ENCODE results near the gene PKHD1. TPM values are rescaled to one million over a fixed set of nuclear protein-coding genes. Genes with fewer than 3 reads are reported as not detected.

PKHD1 gene, protein sequence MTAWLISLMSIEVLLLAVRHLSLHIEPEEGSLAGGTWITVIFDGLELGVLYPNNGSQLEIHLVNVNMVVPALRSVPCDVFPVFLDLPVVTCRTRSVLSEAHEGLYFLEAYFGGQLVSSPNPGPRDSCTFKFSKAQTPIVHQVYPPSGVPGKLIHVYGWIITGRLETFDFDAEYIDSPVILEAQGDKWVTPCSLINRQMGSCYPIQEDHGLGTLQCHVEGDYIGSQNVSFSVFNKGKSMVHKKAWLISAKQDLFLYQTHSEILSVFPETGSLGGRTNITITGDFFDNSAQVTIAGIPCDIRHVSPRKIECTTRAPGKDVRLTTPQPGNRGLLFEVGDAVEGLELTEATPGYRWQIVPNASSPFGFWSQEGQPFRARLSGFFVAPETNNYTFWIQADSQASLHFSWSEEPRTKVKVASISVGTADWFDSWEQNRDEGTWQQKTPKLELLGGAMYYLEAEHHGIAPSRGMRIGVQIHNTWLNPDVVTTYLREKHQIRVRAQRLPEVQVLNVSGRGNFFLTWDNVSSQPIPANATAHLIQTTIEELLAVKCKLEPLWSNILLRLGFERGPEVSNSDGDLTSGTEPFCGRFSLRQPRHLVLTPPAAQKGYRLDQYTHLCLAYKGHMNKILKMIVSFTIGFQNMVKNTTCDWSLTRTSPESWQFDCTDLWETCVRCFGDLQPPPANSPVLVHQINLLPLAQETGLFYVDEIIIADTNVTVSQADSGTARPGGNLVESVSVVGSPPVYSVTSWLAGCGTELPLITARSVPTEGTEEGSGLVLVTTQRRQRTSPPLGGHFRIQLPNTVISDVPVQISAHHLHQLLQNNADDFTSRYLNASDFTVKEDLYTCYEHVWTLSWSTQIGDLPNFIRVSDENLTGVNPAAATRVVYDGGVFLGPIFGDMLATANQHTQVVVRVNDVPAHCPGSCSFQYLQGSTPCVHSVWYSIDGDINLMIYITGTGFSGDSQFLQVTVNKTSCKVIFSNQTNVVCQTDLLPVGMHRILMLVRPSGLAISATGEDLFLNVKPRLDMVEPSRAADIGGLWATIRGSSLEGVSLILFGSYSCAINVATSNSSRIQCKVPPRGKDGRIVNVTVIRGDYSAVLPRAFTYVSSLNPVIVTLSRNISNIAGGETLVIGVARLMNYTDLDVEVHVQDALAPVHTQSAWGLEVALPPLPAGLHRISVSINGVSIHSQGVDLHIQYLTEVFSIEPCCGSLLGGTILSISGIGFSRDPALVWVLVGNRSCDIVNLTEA (N-terminal part only)
- polyA plus RNA-seq (2013, experiment 1 of 2): under 0.01 TPM
- polyA plus RNA-seq (2013, experiment 2 of 2): under 0.01 TPM

GRCh38 chr6:52087498-52087999, at the start of gene PKHD1:
Gene PKHD1 (minus strand): TSS chr6:52087613. CDS start chr6:52084933, 2,680 bp downstream.
- Histone ChIP-seq H3K9me3 (ENCODE audit: control insufficient read depth, low read length) (no peaks in the 10 kb centered on the region), H3K4me1 (ENCODE audit: control insufficient read depth, insufficient read depth, low read length, poor library complexity, severe bottlenecking) (no peaks in the 10 kb centered on the region), H3K36me3 (ENCODE audit: control insufficient read depth, insufficient read depth, low read length) (no peaks in the 10 kb centered on the region), H3K4me3 (ENCODE audit: extremely low read depth, insufficient read depth, low read length, poor library complexity, severe bottlenecking) (no peak within 1 kb of the TSS), H3K27ac (ENCODE audit: low read depth, low read length, severe bottlenecking) (no peak within 1 kb of the TSS)
- 65 to 68% methylated on average over 3 to 5 of the region's 7 CpGs for WGBS, 2 experiments (ENCODE audit: insufficient coverage in 2 of 2)

DNA sequence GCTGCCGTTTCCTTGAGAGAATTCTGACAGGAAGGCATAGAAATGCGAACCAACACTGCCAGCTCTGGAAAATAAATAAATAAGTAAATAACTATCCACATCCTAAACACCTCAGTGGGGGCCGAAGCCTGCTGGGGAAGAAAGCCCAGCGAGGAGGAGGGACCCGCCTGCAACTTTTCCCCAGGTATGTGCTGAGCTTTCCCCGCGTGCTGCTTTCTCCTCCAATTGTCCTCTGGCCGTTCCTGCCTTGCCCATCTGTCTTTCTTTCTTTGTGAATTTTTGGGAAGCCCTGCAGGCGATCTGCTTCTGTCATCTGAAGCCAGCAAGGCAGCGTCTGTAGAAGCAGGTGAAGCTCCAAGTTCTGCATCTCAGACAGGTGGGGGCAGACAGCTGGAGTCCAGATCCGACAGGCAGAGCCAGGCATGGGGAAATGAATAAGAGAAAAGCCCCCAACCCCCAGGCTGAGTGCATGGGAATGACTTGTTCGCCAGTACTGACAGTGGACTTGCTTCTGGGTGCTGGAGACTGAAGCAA, 49.6 kb upstream of the PKHD1 start:
- Histone ChIP-seq H3K36me3 (ENCODE audit: control insufficient read depth, insufficient read depth, low read length) (no peaks in the 10 kb centered on the region), H3K9me3 (ENCODE audit: control insufficient read depth, low read length) (no peaks in the 10 kb centered on the region), H3K4me3 (ENCODE audit: extremely low read depth, insufficient read depth, low read length, poor library complexity, severe bottlenecking) (no peak overlapping the region), H3K4me1 (ENCODE audit: control insufficient read depth, insufficient read depth, low read length, poor library complexity, severe bottlenecking) (no peaks in the 10 kb centered on the region), H3K27ac (ENCODE audit: low read depth, low read length, severe bottlenecking) (no peak overlapping the region)
- 51 to 59% methylated on average over 8 to 9 of the region's 12 CpGs for WGBS, 2 experiments (ENCODE audit: insufficient coverage in 2 of 2)

- no peak overlapping the region for H3K27ac ChIP-seq (ENCODE audit: low read depth, low read length, severe bottlenecking)
- 81 to 86% methylated on average over 3 to 4 of the region's 4 CpGs for WGBS, 2 experiments (ENCODE audit: insufficient coverage in 2 of 2)
Measured at GRCh38 chr6:52136055-52136454, 48.6 kb upstream of the PKHD1 start.

DNA sequence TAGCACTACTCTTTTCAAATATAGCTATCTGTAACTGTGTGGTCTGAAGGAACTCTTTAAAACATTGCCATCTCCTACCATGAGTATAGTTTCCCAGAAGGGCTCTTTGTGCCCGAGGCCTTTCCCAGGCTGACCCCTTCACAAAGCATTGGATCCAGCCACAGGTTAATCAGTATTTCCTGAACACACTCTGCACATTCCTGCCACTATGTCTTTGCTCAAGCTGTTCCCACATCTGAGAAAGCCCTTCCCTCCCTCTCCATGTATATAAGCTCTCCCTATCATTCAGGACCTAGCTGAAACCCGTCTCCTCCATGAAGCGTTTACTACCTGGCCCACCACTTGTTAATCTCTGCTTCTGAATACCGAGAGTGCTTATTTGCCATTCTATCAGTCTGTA, 47.8 kb upstream of the PKHD1 start:
- 94 to 100% methylated on average over 1 to 2 of the region's 4 CpGs for WGBS, 2 experiments (ENCODE audit: insufficient coverage in 2 of 2)
- no peaks in the 10 kb centered on the region for H3K36me3 ChIP-seq (ENCODE audit: control insufficient read depth, insufficient read depth, low read length)

More at GRCh38 chr6:52136055-52136454, 48.6 kb upstream of the PKHD1 start:
- no peaks in the 10 kb centered on the region for H3K4me1 ChIP-seq (ENCODE audit: control insufficient read depth, insufficient read depth, low read length, poor library complexity, severe bottlenecking)
- H3K9me3 ChIP-seq (ENCODE audit: control insufficient read depth, low read length): no peaks in the 10 kb centered on the region
- H3K4me3 ChIP-seq (ENCODE audit: extremely low read depth, insufficient read depth, low read length, poor library complexity, severe bottlenecking): no peak overlapping the region
- H3K36me3 ChIP-seq (ENCODE audit: control insufficient read depth, insufficient read depth, low read length): no peaks in the 10 kb centered on the region

GRCh38 chr6:52134011-52134410, 46.6 kb upstream of the PKHD1 start:
- no peak overlapping the region for H3K27ac ChIP-seq (ENCODE audit: low read depth, low read length, severe bottlenecking)
- H3K9me3 ChIP-seq (ENCODE audit: control insufficient read depth, low read length): no peaks in the 10 kb centered on the region
- no peaks in the 10 kb centered on the region for H3K36me3 ChIP-seq (ENCODE audit: control insufficient read depth, insufficient read depth, low read length)
- H3K4me3 ChIP-seq (ENCODE audit: extremely low read depth, insufficient read depth, low read length, poor library complexity, severe bottlenecking): no peak overlapping the region
- no peaks in the 10 kb centered on the region for H3K4me1 ChIP-seq (ENCODE audit: control insufficient read depth, insufficient read depth, low read length, poor library complexity, severe bottlenecking)
- 88 to 100% methylated on average over 1 of the region's 3 CpGs for WGBS, 2 experiments (ENCODE audit: insufficient coverage in 2 of 2)

More for the DNA sequence above, 47.8 kb upstream of the PKHD1 start:
- Histone ChIP-seq H3K27ac (ENCODE audit: low read depth, low read length, severe bottlenecking) (no peak overlapping the region), H3K4me3 (ENCODE audit: extremely low read depth, insufficient read depth, low read length, poor library complexity, severe bottlenecking) (no peak overlapping the region), H3K4me1 (ENCODE audit: control insufficient read depth, insufficient read depth, low read length, poor library complexity, severe bottlenecking) (no peaks in the 10 kb centered on the region), H3K9me3 (ENCODE audit: control insufficient read depth, low read length) (no peaks in the 10 kb centered on the region)

- H3K4me1 ChIP-seq (ENCODE audit: control insufficient read depth, insufficient read depth, low read length, poor library complexity, severe bottlenecking): no peaks in the 10 kb centered on the region
- no peaks in the 10 kb centered on the region for H3K9me3 ChIP-seq (ENCODE audit: control insufficient read depth, low read length)
- H3K4me3 ChIP-seq (ENCODE audit: extremely low read depth, insufficient read depth, low read length, poor library complexity, severe bottlenecking): no peak overlapping the region
- no peaks in the 10 kb centered on the region for H3K36me3 ChIP-seq (ENCODE audit: control insufficient read depth, insufficient read depth, low read length)
- no peak overlapping the region for H3K27ac ChIP-seq (ENCODE audit: low read depth, low read length, severe bottlenecking)
- 94 to 100% methylated on average over 2 of the region's 2 CpGs for WGBS, 2 experiments (ENCODE audit: insufficient coverage in 2 of 2)
Measured at GRCh38 chr6:52133324-52133723, 45.9 kb upstream of the PKHD1 start.

- no peaks in the 10 kb centered on the region for H3K36me3 ChIP-seq (ENCODE audit: control insufficient read depth, insufficient read depth, low read length)
- H3K4me1 ChIP-seq (ENCODE audit: control insufficient read depth, insufficient read depth, low read length, poor library complexity, severe bottlenecking): no peaks in the 10 kb centered on the region
- H3K27ac ChIP-seq (ENCODE audit: low read depth, low read length, severe bottlenecking): no peak overlapping the region
- no peaks in the 10 kb centered on the region for H3K9me3 ChIP-seq (ENCODE audit: control insufficient read depth, low read length)
- 93% methylated on average over 2 of the region's 2 CpGs; no CpG with 5 or more reads in 1 of the 2 experiments for WGBS, 2 experiments (ENCODE audit: insufficient coverage in 2 of 2)
- no peak overlapping the region for H3K4me3 ChIP-seq (ENCODE audit: extremely low read depth, insufficient read depth, low read length, poor library complexity, severe bottlenecking)
Measured at GRCh38 chr6:52132292-52132691, 44.9 kb upstream of the PKHD1 start.

GRCh38 chr6:52130440-52130839, 43.0 kb upstream of the PKHD1 start:
- Histone ChIP-seq H3K27ac (ENCODE audit: low read depth, low read length, severe bottlenecking) (no peak overlapping the region), H3K9me3 (ENCODE audit: control insufficient read depth, low read length) (no peaks in the 10 kb centered on the region), H3K4me1 (ENCODE audit: control insufficient read depth, insufficient read depth, low read length, poor library complexity, severe bottlenecking) (no peaks in the 10 kb centered on the region), H3K36me3 (ENCODE audit: control insufficient read depth, insufficient read depth, low read length) (no peaks in the 10 kb centered on the region), H3K4me3 (ENCODE audit: extremely low read depth, insufficient read depth, low read length, poor library complexity, severe bottlenecking) (no peak overlapping the region)
- WGBS, 2 experiments (ENCODE audit: insufficient coverage in 2 of 2): 60 to 83% methylated on average over 1 of the region's 1 CpG

- 90 to 100% methylated on average over 3 to 4 of the region's 4 CpGs for WGBS, 2 experiments (ENCODE audit: insufficient coverage in 2 of 2)
- Histone ChIP-seq H3K4me1 (ENCODE audit: control insufficient read depth, insufficient read depth, low read length, poor library complexity, severe bottlenecking) (no peaks in the 10 kb centered on the region), H3K36me3 (ENCODE audit: control insufficient read depth, insufficient read depth, low read length) (no peaks in the 10 kb centered on the region), H3K4me3 (ENCODE audit: extremely low read depth, insufficient read depth, low read length, poor library complexity, severe bottlenecking) (no peak overlapping the region), H3K27ac (ENCODE audit: low read depth, low read length, severe bottlenecking) (no peak overlapping the region), H3K9me3 (ENCODE audit: control insufficient read depth, low read length) (no peaks in the 10 kb centered on the region)
Measured at GRCh38 chr6:52127957-52128356, 40.5 kb upstream of the PKHD1 start.

DNA sequence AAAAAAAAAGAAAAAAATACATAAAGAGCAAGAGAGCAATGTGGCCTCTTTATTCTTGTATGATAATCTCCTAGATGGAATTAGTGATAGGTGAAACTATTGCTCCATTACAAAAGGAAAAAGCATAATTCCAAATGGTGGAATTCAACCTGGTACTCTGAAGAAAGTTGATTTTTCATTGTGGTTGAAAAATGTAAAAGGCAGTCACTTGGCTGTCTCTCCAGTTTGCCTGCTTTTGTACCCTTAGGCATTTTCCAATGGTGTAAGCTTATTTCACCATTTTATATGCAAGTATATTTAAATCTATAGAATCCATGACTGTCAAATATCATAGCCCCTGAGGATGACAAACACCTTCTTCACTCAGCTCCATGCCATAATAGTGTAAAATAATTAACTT, 38.8 kb upstream of the PKHD1 start:
- Histone ChIP-seq H3K27ac (ENCODE audit: low read depth, low read length, severe bottlenecking) (no peak overlapping the region), H3K9me3 (ENCODE audit: control insufficient read depth, low read length) (no peaks in the 10 kb centered on the region), H3K4me1 (ENCODE audit: control insufficient read depth, insufficient read depth, low read length, poor library complexity, severe bottlenecking) (no peaks in the 10 kb centered on the region), H3K4me3 (ENCODE audit: extremely low read depth, insufficient read depth, low read length, poor library complexity, severe bottlenecking) (no peak overlapping the region), H3K36me3 (ENCODE audit: control insufficient read depth, insufficient read depth, low read length) (no peaks in the 10 kb centered on the region)
